ENCODE data around the gene B4GALNT2.
"Not testable (repeated sequence)": the region's sequence is repeated elsewhere in the genome, so short reads cannot be mapped to it uniquely, and the experiment has no call there.

GRCh38 chr17:49126183-49126859, 6.2 kb upstream of the B4GALNT2 start:
- TF ChIP-seq, protein P1, sequence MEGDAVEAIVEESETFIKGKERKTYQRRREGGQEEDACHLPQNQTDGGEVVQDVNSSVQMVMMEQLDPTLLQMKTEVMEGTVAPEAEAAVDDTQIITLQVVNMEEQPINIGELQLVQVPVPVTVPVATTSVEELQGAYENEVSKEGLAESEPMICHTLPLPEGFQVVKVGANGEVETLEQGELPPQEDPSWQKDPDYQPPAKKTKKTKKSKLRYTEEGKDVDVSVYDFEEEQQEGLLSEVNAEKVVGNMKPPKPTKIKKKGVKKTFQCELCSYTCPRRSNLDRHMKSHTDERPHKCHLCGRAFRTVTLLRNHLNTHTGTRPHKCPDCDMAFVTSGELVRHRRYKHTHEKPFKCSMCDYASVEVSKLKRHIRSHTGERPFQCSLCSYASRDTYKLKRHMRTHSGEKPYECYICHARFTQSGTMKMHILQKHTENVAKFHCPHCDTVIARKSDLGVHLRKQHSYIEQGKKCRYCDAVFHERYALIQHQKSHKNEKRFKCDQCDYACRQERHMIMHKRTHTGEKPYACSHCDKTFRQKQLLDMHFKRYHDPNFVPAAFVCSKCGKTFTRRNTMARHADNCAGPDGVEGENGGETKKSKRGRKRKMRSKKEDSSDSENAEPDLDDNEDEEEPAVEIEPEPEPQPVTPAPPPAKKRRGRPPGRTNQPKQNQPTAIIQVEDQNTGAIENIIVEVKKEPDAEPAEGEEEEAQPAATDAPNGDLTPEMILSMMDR (IDR thresholded peaks at IDR 0.05; ENCODE audit: insufficient read depth, low read length, poor library complexity, severe bottlenecking), result not testable (repeated sequence)
- TF ChIP-seq EZH2phosphoT487 (conservative IDR thresholded peaks at IDR 0.05; ENCODE audit: low read length), result not testable (repeated sequence)
